Esophagus squamous epithelium (tissue), 5 donors: ENCODE measurements around the gene CAMTA1. TPM values are rescaled to one million over a fixed set of nuclear protein-coding genes. Genes with fewer than 3 reads are reported as not detected.

Experiments
- DNase-seq: peaks from one replicate; lab custom pipeline; 2025; lab: John Stamatoyannopoulos, UW
- H3K27ac ChIP-seq, 4 donors: fragments of 200-600 bp; sonication (generic); one replicate each; pipeline ENCODE4 v1.5.1; 2016 to 2019; ENCODE audit warnings: mild to moderate bottlenecking in 1 of 4
- H3K27me3 ChIP-seq, 4 donors: fragments of 200-600 bp; sonication (generic); 1 replicate in 3 of 4; 2 replicates in 1 of 4; pipeline versions ENCODE4 v1.5.1 to v1.6.0; 2017 to 2021; ENCODE audit warnings: antibody characterized with exemption in 1 of 4
- H3K36me3 ChIP-seq, 3 donors: fragments of 200-600 bp; sonication (generic); one replicate each; pipeline ENCODE4 v1.5.1; 2016 to 2019
- H3K4me1 ChIP-seq, 3 donors: fragments of 200-600 bp; sonication (generic); one replicate each; pipeline ENCODE4 v1.5.1; 2017 to 2019
- H3K4me3 ChIP-seq, 4 donors: fragments of 200-600 bp; sonication (generic); 1 replicate in 3 of 4; 2 replicates in 1 of 4; pipeline ENCODE4 v1.5.1; 2016 to 2019; ENCODE audit warnings: mild to moderate bottlenecking in 2 of 4, moderate library complexity in 1 of 4
- H3K9me3 ChIP-seq, 3 donors: fragments of 200-600 bp; sonication (generic); one replicate each; pipeline ENCODE4 v1.5.1; 2016 to 2019
- POLR2A ChIP-seq, 4 donors: fragments of 450-650 bp; IDR thresholded peaks; one replicate each; pipeline ENCODE4 v1.6.1; 2017; ENCODE audit warnings: antibody characterized with exemption in 4 of 4, mild to moderate bottlenecking in 4 of 4, moderate library complexity in 3 of 4
- WGBS, 2 donors: methylation state at CpG; one replicate each; pipeline ENCODE4 v1.1.5; 2018; 5-methylcytosine and 5-hydroxymethylcytosine counted together
- intact Hi-C: fragments of 100-400 bp; cut with DNase I; formaldehyde crosslinking; loops from one replicate; pipeline ENCODE4 v1.15.0; 2022
- total RNA-seq, 4 donors: library from RNA; depleted of rRNA; stranded (reverse); fragments of >200 nt; gene quantifications; one replicate each; pipeline ENCODE4 v1.1.0, GENCODE V29; 2016
- TF ChIP-seq, protein P1 (sequence below), 6 experiments: fragments of 450-650 bp in 4 of 6; fragments of 200-600 bp in 2 of 6; sonication (generic) in 2 of 6; IDR thresholded peaks; one replicate each; pipeline ENCODE4 v1.5.1; 2016 to 2019; ENCODE audit warnings: antibody characterized with exemption in 6 of 6, mild to moderate bottlenecking in 4 of 6, moderate library complexity in 4 of 6
- donor health status: DM: yes; HTN: yes; CAD: no.

CAMTA1 gene
- total RNA-seq, 4 donors from 2014 or later = 31.3 to 77.4 (median 45.9) TPM

DNA sequence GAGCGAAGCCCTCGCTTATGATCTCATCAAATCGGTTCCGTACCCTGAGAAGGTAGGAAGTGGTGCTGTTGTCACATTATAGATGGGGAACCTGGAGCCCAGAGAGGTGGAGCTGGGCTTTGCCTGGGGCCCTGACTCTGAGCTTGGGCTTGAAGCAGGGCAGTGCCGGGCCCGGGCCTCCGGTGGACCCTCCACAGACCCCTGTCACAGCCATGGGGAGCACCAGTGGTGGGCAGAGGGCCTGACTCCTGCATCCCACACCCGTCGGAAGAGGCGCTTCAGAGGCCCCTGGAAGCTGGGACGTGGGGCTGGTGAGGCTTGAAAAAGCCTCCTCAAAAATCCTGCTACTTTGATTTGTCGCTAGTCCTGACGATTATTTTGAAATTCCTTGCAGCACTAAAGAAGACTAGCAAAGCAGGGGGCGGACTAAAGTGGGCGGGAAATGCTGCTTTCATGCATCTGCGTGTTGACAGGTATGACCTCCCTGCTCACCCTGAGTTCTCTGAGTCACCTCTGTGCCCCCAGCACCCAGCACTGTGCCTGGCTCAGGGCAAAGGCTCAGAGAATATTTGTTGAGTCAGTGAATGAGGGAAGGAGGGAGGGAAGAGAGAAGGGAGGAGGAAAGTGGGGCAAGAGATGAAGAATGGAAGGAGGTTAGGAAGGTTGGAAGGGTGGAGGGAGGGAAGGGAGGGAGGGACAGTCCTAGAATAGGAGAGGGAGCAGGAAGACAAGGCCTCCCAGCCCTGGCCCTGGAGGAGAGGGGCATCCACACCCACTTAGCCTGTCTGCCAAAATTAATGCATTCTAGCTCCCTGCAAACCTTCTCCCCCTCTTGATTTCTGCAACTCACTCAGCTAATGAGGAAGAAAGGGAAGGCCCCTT lies 723.0 kb downstream of the CAMTA1 start:
- Histone ChIP-seq H3K9me3 (no peaks in the 10 kb centered on the region), H3K4me3 (no peak overlapping the region), H3K36me3 (no peaks in the 10 kb centered on the region), H3K27ac (no peak overlapping the region), H3K27me3 (peaks cover 0 to 15% (median 0%) of the 10 kb centered on the region in 4 donors), H3K4me1 (peaks cover 0 to 9% (median 0%) of the 10 kb centered on the region in 3 donors)
- intact Hi-C loops = no loop called here
- 47 to 95% methylated on average over 3 to 4 of the region's 16 CpGs for WGBS, 2 donors
- TF ChIP-seq, protein P1, sequence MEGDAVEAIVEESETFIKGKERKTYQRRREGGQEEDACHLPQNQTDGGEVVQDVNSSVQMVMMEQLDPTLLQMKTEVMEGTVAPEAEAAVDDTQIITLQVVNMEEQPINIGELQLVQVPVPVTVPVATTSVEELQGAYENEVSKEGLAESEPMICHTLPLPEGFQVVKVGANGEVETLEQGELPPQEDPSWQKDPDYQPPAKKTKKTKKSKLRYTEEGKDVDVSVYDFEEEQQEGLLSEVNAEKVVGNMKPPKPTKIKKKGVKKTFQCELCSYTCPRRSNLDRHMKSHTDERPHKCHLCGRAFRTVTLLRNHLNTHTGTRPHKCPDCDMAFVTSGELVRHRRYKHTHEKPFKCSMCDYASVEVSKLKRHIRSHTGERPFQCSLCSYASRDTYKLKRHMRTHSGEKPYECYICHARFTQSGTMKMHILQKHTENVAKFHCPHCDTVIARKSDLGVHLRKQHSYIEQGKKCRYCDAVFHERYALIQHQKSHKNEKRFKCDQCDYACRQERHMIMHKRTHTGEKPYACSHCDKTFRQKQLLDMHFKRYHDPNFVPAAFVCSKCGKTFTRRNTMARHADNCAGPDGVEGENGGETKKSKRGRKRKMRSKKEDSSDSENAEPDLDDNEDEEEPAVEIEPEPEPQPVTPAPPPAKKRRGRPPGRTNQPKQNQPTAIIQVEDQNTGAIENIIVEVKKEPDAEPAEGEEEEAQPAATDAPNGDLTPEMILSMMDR (IDR thresholded peaks at IDR 0.05) = no peak
- no peak for TF ChIP-seq POLR2A (IDR thresholded peaks at IDR 0.05)
- no peak for DNase-seq

DNA sequence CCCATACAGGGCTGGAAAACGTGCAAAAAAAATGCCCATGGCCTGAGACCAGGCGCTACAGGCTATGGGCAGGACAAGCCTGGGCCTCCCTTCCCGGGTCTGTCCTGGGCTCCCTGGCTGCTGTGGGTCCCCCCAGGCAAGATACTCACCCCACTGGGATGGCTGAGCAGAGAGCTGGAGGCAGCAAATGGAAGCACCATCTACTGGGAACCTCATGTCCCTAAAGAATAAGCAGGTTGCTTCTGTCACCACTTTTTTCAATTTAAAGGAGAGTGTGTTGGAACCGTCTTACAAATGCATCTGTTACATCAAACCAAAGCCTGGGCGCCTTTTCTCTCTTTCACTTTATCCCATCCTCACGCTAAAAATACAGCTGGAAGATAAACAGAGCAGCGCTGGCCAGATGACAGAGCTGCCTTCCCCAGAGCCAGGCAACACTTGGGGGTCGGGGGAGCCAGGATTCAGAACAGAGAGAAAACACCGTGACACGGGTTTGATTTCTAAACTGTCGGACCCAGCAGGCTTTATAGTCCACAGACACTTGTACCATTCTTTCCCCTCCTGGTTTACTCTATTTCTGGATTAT lies 723.8 kb downstream of the CAMTA1 start:
- no peak overlapping the region for H3K27ac ChIP-seq
- no peaks in the 10 kb centered on the region for H3K9me3 ChIP-seq
- H3K4me3 ChIP-seq = no peak overlapping the region
- intact Hi-C loops = no loop called here
- WGBS, 2 donors = 63 to 65% methylated on average over 8 to 11 of the region's 11 CpGs
- TF ChIP-seq, protein P1 (IDR thresholded peaks at IDR 0.05) = no peak
- no peak for TF ChIP-seq POLR2A (IDR thresholded peaks at IDR 0.05)
- peaks cover 0 to 17% (median 0%) of the 10 kb centered on the region in 4 donors for H3K27me3 ChIP-seq
- H3K4me1 ChIP-seq = peaks cover 0 to 9% (median 0%) of the 10 kb centered on the region in 3 donors
- H3K36me3 ChIP-seq = no peaks in the 10 kb centered on the region
- no peak for DNase-seq

DNA sequence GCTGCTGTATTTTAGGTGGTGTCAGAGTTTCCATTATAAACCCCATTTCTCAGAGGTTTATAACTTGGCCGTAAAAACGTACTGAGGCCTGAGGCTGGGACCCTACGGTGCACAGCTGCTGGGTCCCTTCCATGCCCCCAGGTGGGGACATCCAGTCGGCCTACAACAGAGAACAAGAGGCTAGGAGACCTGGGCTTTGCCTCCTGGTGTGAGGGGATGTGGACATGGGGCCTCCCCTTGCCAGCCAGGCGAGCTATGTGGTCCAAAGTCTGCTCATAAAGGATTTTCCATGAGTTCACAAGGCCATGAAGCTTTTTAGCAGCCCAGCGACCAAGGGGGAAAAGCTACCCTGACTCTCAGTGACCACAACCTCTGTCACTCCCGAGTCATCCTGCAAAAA lies 724.3 kb downstream of the CAMTA1 start:
- Histone ChIP-seq H3K9me3 (no peaks in the 10 kb centered on the region), H3K27ac (no peak overlapping the region), H3K4me3 (no peak overlapping the region), H3K4me1 (peaks cover 0 to 9% (median 0%) of the 10 kb centered on the region in 3 donors), H3K27me3 (peaks cover 0 to 17% (median 0%) of the 10 kb centered on the region in 4 donors), H3K36me3 (no peaks in the 10 kb centered on the region)
- no peak for DNase-seq
- TF ChIP-seq, protein P1 (IDR thresholded peaks at IDR 0.05) = no peak
- no peak for TF ChIP-seq POLR2A (IDR thresholded peaks at IDR 0.05)
- intact Hi-C loops = no loop called here
- 75% methylated on average over 5 of the region's 7 CpGs; no CpG with 5 or more reads in 1 of the 2 donors for WGBS, 2 donors

DNA sequence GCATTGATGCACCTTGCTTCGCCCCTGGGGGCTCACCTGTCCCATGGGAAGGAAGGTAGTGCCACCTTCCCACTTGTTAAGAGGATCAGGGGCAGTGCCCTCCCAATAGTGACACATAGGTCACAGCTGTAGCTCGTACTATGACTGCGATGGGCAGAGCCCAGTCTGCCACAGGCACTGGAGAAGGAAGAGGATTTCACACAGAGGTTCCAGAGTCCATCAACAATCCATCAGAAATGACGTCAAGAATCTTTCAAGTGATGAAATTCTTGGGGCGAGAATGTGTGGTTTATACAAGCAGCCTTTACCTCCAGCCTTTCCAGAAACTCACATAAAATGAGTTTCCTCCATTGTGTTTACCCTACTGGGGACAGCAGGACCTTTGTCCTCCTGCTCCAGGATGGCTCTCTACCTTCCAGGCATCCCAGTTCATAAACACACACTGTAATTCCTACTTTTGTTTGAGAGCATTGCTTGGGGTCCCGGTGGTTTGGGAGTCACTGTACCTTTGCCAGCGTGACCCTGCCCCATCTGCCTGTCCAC lies 725.2 kb downstream of the CAMTA1 start:
- Histone ChIP-seq H3K4me3 (no peak overlapping the region), H3K36me3 (no peaks in the 10 kb centered on the region), H3K27me3 (peaks cover 0 to 17% (median 0%) of the 10 kb centered on the region in 4 donors), H3K9me3 (no peaks in the 10 kb centered on the region), H3K4me1 (peaks cover 0 to 9% (median 0%) of the 10 kb centered on the region in 3 donors), H3K27ac (no peak overlapping the region)
- intact Hi-C loops = no loop called here
- TF ChIP-seq, protein P1 (IDR thresholded peaks at IDR 0.05) = no peak
- TF ChIP-seq POLR2A (IDR thresholded peaks at IDR 0.05) = no peak
- WGBS, 2 donors = 79 to 83% methylated on average over 1 to 7 of the region's 7 CpGs
- no peak for DNase-seq
